Progenitor cell of endocrine pancreas (in vitro differentiated cells): ENCODE data around the gene EBF4. TPM values are rescaled to one million over a fixed set of nuclear protein-coding genes. Genes with fewer than 3 reads are reported as not detected.

Experiments
- DNase-seq: peaks from one replicate; pipeline ENCODE4 v3.0.0; 2021; ENCODE audit warnings: low spot score; ENCODE audit not compliant: unreplicated experiment
- H3K27ac Mint-ChIP-seq: 2 replicates; pipeline ENCODE4 v1.8.0; 2021; ENCODE audit warnings: mild to moderate bottlenecking, moderate library complexity, mixed read lengths
- H3K27me3 Mint-ChIP-seq: 2 replicates; pipeline ENCODE4 v1.8.0; 2021; ENCODE audit warnings: mixed read lengths
- H3K36me3 Mint-ChIP-seq: 2 replicates; pipeline ENCODE4 v1.8.0; 2022; ENCODE audit warnings: mixed read lengths; ENCODE audit not compliant: insufficient read depth
- H3K4me1 Mint-ChIP-seq: 2 replicates; pipeline ENCODE4 v1.8.0; 2021; ENCODE audit warnings: low read depth, mixed read lengths
- H3K4me3 Mint-ChIP-seq: 2 replicates; pipeline ENCODE4 v1.8.0; 2021; ENCODE audit warnings: low read depth, mild to moderate bottlenecking, moderate library complexity, mixed read lengths
- H3K9me3 Mint-ChIP-seq: 2 replicates; pipeline ENCODE4 v1.8.0; 2021; ENCODE audit warnings: low read depth, mixed read lengths
- CTCF ChIP-seq: fragments of 200-600 bp; sonication (generic); IDR thresholded peaks from one replicate; pipeline ENCODE4 v1.5.0; 2021; ENCODE audit warnings: antibody characterized with exemption, mild to moderate bottlenecking; ENCODE audit not compliant: unreplicated experiment
- total RNA-seq: library from RNA; stranded (reverse); gene quantifications from 2 replicates; pipeline ENCODE4 v1.2.1, GENCODE V29; 2021

EBF4 gene
- total RNA-seq, 1 donor from 2014 or later = 63.8 TPM

GRCh38 chr20:2691663-2692035 is 931 bp upstream of the EBF4 start:
- no peaks in the 10 kb centered on the region for H3K9me3 Mint-ChIP-seq
- H3K27me3 Mint-ChIP-seq = peaks cover 76% of the 10 kb centered on the region
- H3K4me3 Mint-ChIP-seq = peak overlapping the region; percentile 87
- no peak for TF ChIP-seq CTCF
- H3K36me3 Mint-ChIP-seq = peaks cover 9% of the 10 kb centered on the region
- no peak for DNase-seq
- H3K27ac Mint-ChIP-seq = peak overlapping the region; percentile 95
- peaks cover 9% of the 10 kb centered on the region for H3K4me1 Mint-ChIP-seq

GRCh38 chr20:2692886-2693285 is 306 bp downstream of the EBF4 start:
- no peak overlapping the region for H3K27ac Mint-ChIP-seq
- no peaks in the 10 kb centered on the region for H3K9me3 Mint-ChIP-seq

GRCh38 chr20:2693286-2694007 is 867 bp downstream of the EBF4 start:
- DNase-seq = peak; percentile 44
- Mint-ChIP-seq H3K4me3 (peak overlapping the region; percentile 58), H3K27ac (no peak overlapping the region), H3K4me1 (peaks cover 7% of the 10 kb centered on the region), H3K9me3 (no peaks in the 10 kb centered on the region), H3K36me3 (peaks cover 9% of the 10 kb centered on the region), H3K27me3 (peaks cover 62% of the 10 kb centered on the region)
- no peak for TF ChIP-seq CTCF

More at GRCh38 chr20:2692886-2693285, 306 bp downstream of the EBF4 start:
- no peak for DNase-seq
- H3K36me3 Mint-ChIP-seq = peaks cover 9% of the 10 kb centered on the region
- no peak for TF ChIP-seq CTCF
- peaks cover 68% of the 10 kb centered on the region for H3K27me3 Mint-ChIP-seq
- H3K4me1 Mint-ChIP-seq = peaks cover 8% of the 10 kb centered on the region
- no peak overlapping the region for H3K4me3 Mint-ChIP-seq

GRCh38 chr20:2694008-2694471 is 1.5 kb downstream of the EBF4 start:
- Mint-ChIP-seq H3K27ac (no peak overlapping the region), H3K9me3 (no peaks in the 10 kb centered on the region), H3K27me3 (peaks cover 59% of the 10 kb centered on the region), H3K4me3 (peak overlapping the region; percentile 58), H3K4me1 (peaks cover 7% of the 10 kb centered on the region), H3K36me3 (peaks cover 9% of the 10 kb centered on the region)
- no peak for DNase-seq
- TF ChIP-seq CTCF = no peak

- peaks cover 7% of the 10 kb centered on the region for H3K4me1 Mint-ChIP-seq
- peaks cover 55% of the 10 kb centered on the region for H3K27me3 Mint-ChIP-seq
- DNase-seq = no peak
- peaks cover 9% of the 10 kb centered on the region for H3K36me3 Mint-ChIP-seq
- H3K4me3 Mint-ChIP-seq = peak overlapping the region; percentile 56
- H3K27ac Mint-ChIP-seq = no peak overlapping the region
- TF ChIP-seq CTCF = no peak
- H3K9me3 Mint-ChIP-seq = no peaks in the 10 kb centered on the region
Measured at GRCh38 chr20:2694519-2694918, 1.9 kb downstream of the EBF4 start.
